Mesothelial cell of epicardium (in vitro differentiated cells): ENCODE measurements around the gene AHCY. TPM values are rescaled to one million over a fixed set of nuclear protein-coding genes. Genes with fewer than 3 reads are reported as not detected.
A peak's percentile ranks its signal among the peaks of the same experiment; 100 is the strongest.
"Not testable (repeated sequence)": the region's sequence is repeated elsewhere in the genome, so short reads cannot be mapped to it uniquely, and the experiment has no call there.

Source experiments
- DNase-seq, 2 experiments: peaks; one replicate each; pipeline ENCODE4 v3.0.0; 2021; ENCODE audit warnings: low spot score in 2 of 2; ENCODE audit not compliant: unreplicated experiment in 2 of 2
- H3K27ac Mint-ChIP-seq: 2 replicates; pipeline ENCODE4 v1.8.0; 2021; ENCODE audit warnings: mixed read lengths
- H3K27me3 Mint-ChIP-seq: 2 replicates; pipeline ENCODE4 v1.8.0; 2021; ENCODE audit warnings: low read depth, mixed read lengths
- H3K36me3 Mint-ChIP-seq: 2 replicates; pipeline ENCODE4 v1.8.0; 2021; ENCODE audit warnings: mixed read lengths
- H3K4me1 Mint-ChIP-seq: 2 replicates; pipeline ENCODE4 v1.8.0; 2021; ENCODE audit warnings: mixed read lengths
- H3K4me3 Mint-ChIP-seq: 2 replicates; pipeline ENCODE4 v1.8.0; 2021; ENCODE audit warnings: mild to moderate bottlenecking, moderate library complexity, mixed read lengths
- H3K9me3 Mint-ChIP-seq: 2 replicates; pipeline ENCODE4 v1.8.0; 2021; ENCODE audit warnings: mixed read lengths
- CTCF ChIP-seq: fragments of 200-600 bp; sonication (generic); IDR thresholded peaks from one replicate; pipeline ENCODE4 v1.5.0; 2021; ENCODE audit warnings: antibody characterized with exemption; ENCODE audit not compliant: unreplicated experiment
- total RNA-seq: library from RNA; stranded (reverse); gene quantifications from 3 replicates; pipeline ENCODE4 v1.2.1, GENCODE V29; 2021

The AHCY gene
- total RNA-seq, 1 donor from 2014 or later, result 150 TPM

- Mint-ChIP-seq H3K27ac (peak overlapping the region; percentile 95), H3K4me3 (peak overlapping the region; percentile 82), H3K27me3 (no peaks in the 10 kb centered on the region), H3K4me1 (peaks cover 11% of the 10 kb centered on the region), H3K36me3 (peaks cover 2% of the 10 kb centered on the region), H3K9me3 (no peaks in the 10 kb centered on the region)
- DNase-seq, result no peak
- TF ChIP-seq CTCF, result no peak
Measured at GRCh38 chr20:34301587-34302311, 1.4 kb downstream of the AHCY start.

- no peak for TF ChIP-seq CTCF
- peak overlapping the region; percentile 82 for H3K4me3 Mint-ChIP-seq
- H3K27me3 Mint-ChIP-seq, result no peaks in the 10 kb centered on the region
- peaks cover 2% of the 10 kb centered on the region for H3K36me3 Mint-ChIP-seq
- peaks cover 11% of the 10 kb centered on the region for H3K4me1 Mint-ChIP-seq
- no peaks in the 10 kb centered on the region for H3K9me3 Mint-ChIP-seq
- H3K27ac Mint-ChIP-seq, result peak overlapping the region; percentile 95
- no peak for DNase-seq
Measured at GRCh38 chr20:34300809-34301586, 2.2 kb downstream of the AHCY start.

GRCh38 chr20:34300256-34300806, 2.8 kb downstream of the AHCY start:
- H3K27ac Mint-ChIP-seq, result no peak overlapping the region
- DNase-seq, result no peak
- H3K36me3 Mint-ChIP-seq, result peaks cover 5% of the 10 kb centered on the region
- H3K9me3 Mint-ChIP-seq, result no peaks in the 10 kb centered on the region
- no peak overlapping the region for H3K4me3 Mint-ChIP-seq
- no peaks in the 10 kb centered on the region for H3K27me3 Mint-ChIP-seq
- H3K4me1 Mint-ChIP-seq, result peaks cover 11% of the 10 kb centered on the region
- no peak for TF ChIP-seq CTCF

GRCh38 chr20:34299556-34300255, 3.4 kb downstream of the AHCY start:
- Mint-ChIP-seq H3K9me3 (no peaks in the 10 kb centered on the region), H3K36me3 (peaks cover 5% of the 10 kb centered on the region), H3K4me3 (no peak overlapping the region), H3K27ac (no peak overlapping the region), H3K4me1 (peaks cover 11% of the 10 kb centered on the region), H3K27me3 (no peaks in the 10 kb centered on the region)
- no peak for DNase-seq
- no peak for TF ChIP-seq CTCF

- H3K9me3 Mint-ChIP-seq, DNase-seq, H3K4me3 Mint-ChIP-seq, H3K27ac Mint-ChIP-seq, H3K27me3 Mint-ChIP-seq: not testable (repeated sequence)
- H3K36me3 Mint-ChIP-seq, result peaks cover 15% of the 10 kb centered on the region
- H3K4me1 Mint-ChIP-seq, result peaks cover 11% of the 10 kb centered on the region
Measured at GRCh38 chr20:34298294-34298784, 4.8 kb downstream of the AHCY start.
